ENCODE measurements around the gene PTCH2.

PTCH2 gene

GRCh38 chr1:44874155-44874554 lies 31.1 kb upstream of the PTCH2 start:
- H3K36me3 ChIP-seq (ENCODE audit: insufficient read depth, low read length): peaks cover 52% of the 10 kb centered on the region
- no peaks in the 10 kb centered on the region for H4K20me1 ChIP-seq (ENCODE audit: insufficient read depth, low read length)
- no peak for TF ChIP-seq CTCF (IDR thresholded peaks at IDR 0.05; ENCODE audit: low read length)
- TF ChIP-seq EZH2 (IDR thresholded peaks at IDR 0.05; ENCODE audit: borderline replicate concordance, low read length): no peak
- no peak overlapping the region for H3K4me2 ChIP-seq (ENCODE audit: low read length)
- no peaks in the 10 kb centered on the region for H3K4me1 ChIP-seq (ENCODE audit: insufficient read depth, low read length, severe bottlenecking)
- H3K9ac ChIP-seq (ENCODE audit: low read length): no peak overlapping the region
- no peak overlapping the region for H3K27ac ChIP-seq (ENCODE audit: low read depth, low read length, poor library complexity, severe bottlenecking)
- no peaks in the 10 kb centered on the region for H3K9me2 ChIP-seq (ENCODE audit: low read depth, low read length)
- no peaks in the 10 kb centered on the region for H3K79me2 ChIP-seq (ENCODE audit: insufficient read depth, low read length)
- H3K4me3 ChIP-seq (ENCODE audit: low read depth, low read length, poor library complexity, severe bottlenecking): no peak overlapping the region
- no peaks in the 10 kb centered on the region for H3K9me3 ChIP-seq (ENCODE audit: low read length)
- no peaks in the 10 kb centered on the region for H3K27me3 ChIP-seq (ENCODE audit: insufficient read depth, low read length)
- no peaks in the 10 kb centered on the region for H3F3A ChIP-seq (ENCODE audit: insufficient read depth, low read length)
- H2AFZ ChIP-seq (ENCODE audit: low read length): no peak overlapping the region

- Histone ChIP-seq H3K9me2 (ENCODE audit: low read depth, low read length) (no peaks in the 10 kb centered on the region), H3K79me2 (ENCODE audit: insufficient read depth, low read length) (no peaks in the 10 kb centered on the region), H3K4me3 (ENCODE audit: low read depth, low read length, poor library complexity, severe bottlenecking) (no peak overlapping the region), H3K4me1 (ENCODE audit: insufficient read depth, low read length, severe bottlenecking) (no peaks in the 10 kb centered on the region), H3K36me3 (ENCODE audit: insufficient read depth, low read length) (peaks cover 57% of the 10 kb centered on the region), H3K27me3 (ENCODE audit: insufficient read depth, low read length) (no peaks in the 10 kb centered on the region), H2AFZ (ENCODE audit: low read length) (no peak overlapping the region), H3K4me2 (ENCODE audit: low read length) (no peak overlapping the region), H3F3A (ENCODE audit: insufficient read depth, low read length) (no peaks in the 10 kb centered on the region), H3K27ac (ENCODE audit: low read depth, low read length, poor library complexity, severe bottlenecking) (no peak overlapping the region), H4K20me1 (ENCODE audit: insufficient read depth, low read length) (no peaks in the 10 kb centered on the region), H3K9ac (ENCODE audit: low read length) (no peak overlapping the region), H3K9me3 (ENCODE audit: low read length) (no peaks in the 10 kb centered on the region)
- TF ChIP-seq CTCF (IDR thresholded peaks at IDR 0.05; ENCODE audit: low read length) (no peak), EZH2 (IDR thresholded peaks at IDR 0.05; ENCODE audit: borderline replicate concordance, low read length) (no peak)
These were observed 27.0 kb upstream of the PTCH2 start for GRCh38 chr1:44870096-44870495.

GRCh38 chr1:44867801-44868200 lies 24.7 kb upstream of the PTCH2 start:
- no peak for TF ChIP-seq EZH2 (IDR thresholded peaks at IDR 0.05; ENCODE audit: borderline replicate concordance, low read length)
- no peak for TF ChIP-seq CTCF (IDR thresholded peaks at IDR 0.05; ENCODE audit: low read length)
- H3K9me2 ChIP-seq (ENCODE audit: low read depth, low read length): no peaks in the 10 kb centered on the region
- H3K36me3 ChIP-seq (ENCODE audit: insufficient read depth, low read length): peaks cover 42% of the 10 kb centered on the region
- H3K4me3 ChIP-seq (ENCODE audit: low read depth, low read length, poor library complexity, severe bottlenecking): no peak overlapping the region
- no peak overlapping the region for H3K27ac ChIP-seq (ENCODE audit: low read depth, low read length, poor library complexity, severe bottlenecking)
- H3K27me3 ChIP-seq (ENCODE audit: insufficient read depth, low read length): no peaks in the 10 kb centered on the region
- H3K4me2 ChIP-seq (ENCODE audit: low read length): no peak overlapping the region
- H3K9ac ChIP-seq (ENCODE audit: low read length): no peak overlapping the region
- no peaks in the 10 kb centered on the region for H3K79me2 ChIP-seq (ENCODE audit: insufficient read depth, low read length)
- no peaks in the 10 kb centered on the region for H4K20me1 ChIP-seq (ENCODE audit: insufficient read depth, low read length)
- no peaks in the 10 kb centered on the region for H3K9me3 ChIP-seq (ENCODE audit: low read length)
- no peak overlapping the region for H2AFZ ChIP-seq (ENCODE audit: low read length)
- H3K4me1 ChIP-seq (ENCODE audit: insufficient read depth, low read length, severe bottlenecking): no peaks in the 10 kb centered on the region
- H3F3A ChIP-seq (ENCODE audit: insufficient read depth, low read length): no peaks in the 10 kb centered on the region
